EL (cell line): ENCODE data around the gene XRCC6.
"Not testable (repeated sequence)": the region's sequence is repeated elsewhere in the genome, so short reads cannot be mapped to it uniquely, and the experiment has no call there.

Experiments
- DNase-seq: peaks from one replicate; pipeline ENCODE4 v3.0.0-alpha.2; 2016

The XRCC6 gene

GRCh38 chr22:41621099-41621910 is at the start of gene XRCC6:
XRCC6 (plus strand) TSS chr22:41621295; CDS start chr22:41622005, 710 bp downstream.
- DNase-seq, result peak; percentile 100

GRCh38 chr22:41571786-41572185 is 49.3 kb upstream of the XRCC6 start:
- no peak for DNase-seq

- not testable (repeated sequence) for DNase-seq
Observed at GRCh38 chr22:41572305-41572704, 48.8 kb upstream of the XRCC6 start.

- DNase-seq, result no peak
Observed at GRCh38 chr22:41573677-41574076, 47.4 kb upstream of the XRCC6 start.

DNA sequence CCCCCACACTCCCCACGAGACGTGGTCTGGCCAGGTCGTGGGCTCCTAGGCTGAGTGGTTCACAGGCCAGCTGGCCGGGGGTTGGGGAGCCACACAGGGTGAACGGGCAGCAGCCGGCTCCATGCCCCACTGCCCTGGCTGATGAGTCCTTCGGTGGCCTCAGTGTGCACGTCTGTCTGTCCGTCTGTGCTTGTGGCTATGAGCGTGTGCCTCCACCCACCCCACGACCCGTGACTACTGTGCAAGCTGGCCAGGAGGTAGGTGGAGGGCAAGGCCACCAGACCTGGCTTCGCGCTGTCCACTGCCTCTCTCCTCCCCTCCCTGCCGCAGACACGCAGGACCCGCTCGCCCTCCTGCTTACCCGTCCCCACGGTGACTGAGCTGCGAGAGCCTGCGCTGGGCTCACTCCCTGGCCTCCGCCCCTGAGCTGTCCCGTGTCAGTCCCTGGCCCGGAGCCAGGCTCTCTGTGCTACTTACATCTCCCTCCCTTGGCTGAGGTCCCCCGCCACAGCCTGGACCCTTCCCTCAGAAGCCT is 46.2 kb upstream of the XRCC6 start:
- no peak for DNase-seq

- no peak for DNase-seq
Observed at GRCh38 chr22:41575533-41575932, 45.6 kb upstream of the XRCC6 start.

DNA sequence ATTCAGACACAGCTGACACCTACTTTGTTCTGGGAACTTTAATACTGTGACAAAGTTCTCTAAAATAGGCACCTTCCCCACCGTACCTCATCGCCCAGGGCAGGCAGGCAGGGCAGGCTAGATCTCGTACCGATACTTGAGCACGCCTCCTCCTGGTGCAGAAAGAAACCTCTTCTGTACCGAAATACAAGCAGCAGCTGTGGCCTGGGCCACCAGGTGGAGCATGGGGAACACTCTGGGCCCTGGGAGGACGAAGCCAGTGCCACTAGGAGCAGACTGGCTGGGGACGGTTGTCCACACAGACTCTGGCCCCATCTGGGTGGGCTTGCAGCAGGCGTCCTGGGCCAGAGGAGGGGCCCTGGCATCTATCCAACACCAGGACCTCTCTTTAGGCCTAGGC is 44.2 kb upstream of the XRCC6 start:
- DNase-seq, result peak; percentile 39

GRCh38 chr22:41578114-41578513 is 43.0 kb upstream of the XRCC6 start:
- no peak for DNase-seq

DNA sequence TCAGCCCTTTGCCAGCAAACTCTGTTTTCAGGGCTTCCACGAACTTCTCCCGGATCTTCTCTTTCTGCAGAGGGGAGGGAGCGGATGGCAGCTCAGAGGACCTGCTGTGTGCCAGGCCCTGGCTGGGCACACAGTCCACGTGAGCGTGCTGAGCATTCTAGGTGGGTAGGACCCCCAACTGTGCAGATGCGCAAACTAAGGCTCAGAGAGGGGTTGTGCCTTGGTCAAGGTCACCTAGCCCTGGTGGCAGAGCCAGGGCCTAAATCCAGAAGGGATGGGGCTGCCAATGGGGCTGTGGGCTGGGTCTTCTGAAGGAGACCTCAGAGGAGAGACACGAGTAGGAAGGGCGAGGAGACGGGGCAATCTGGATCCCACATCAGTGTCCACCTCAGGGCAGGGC is 42.3 kb upstream of the XRCC6 start:
- no peak for DNase-seq

DNA sequence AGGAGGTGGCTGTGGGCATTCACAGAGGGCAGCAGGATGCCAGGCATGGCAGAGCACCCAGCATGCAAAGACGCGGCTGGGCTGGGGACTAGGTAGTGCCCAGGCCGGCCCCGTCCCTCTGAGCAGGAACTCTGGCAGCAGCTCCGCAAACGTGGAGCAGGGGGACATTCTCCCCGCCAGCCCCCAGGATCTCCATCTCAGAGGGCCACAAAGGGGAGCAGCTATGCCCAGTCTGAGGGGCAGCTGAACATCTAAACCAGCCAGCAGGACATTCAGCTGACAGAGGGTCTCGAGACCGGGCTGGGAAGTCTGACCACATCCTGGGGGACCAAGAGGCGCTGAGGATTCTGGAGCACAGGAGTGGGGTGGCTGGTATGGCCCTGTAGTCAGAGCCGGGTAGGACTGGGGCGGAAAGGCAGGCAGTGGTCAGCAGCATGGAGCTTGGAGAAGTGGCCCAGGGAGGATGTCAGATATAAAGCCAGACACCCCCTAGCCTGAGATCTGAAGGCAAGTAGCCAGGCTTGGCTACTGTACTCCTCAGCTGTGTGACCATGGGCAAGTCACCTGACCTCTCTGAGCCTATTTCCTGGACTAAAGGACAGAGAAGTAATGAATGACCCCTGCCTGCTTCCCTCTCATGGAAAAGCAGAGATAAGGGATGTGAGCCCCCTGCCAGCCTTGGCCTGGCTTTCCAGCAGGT is 41.6 kb upstream of the XRCC6 start:
- DNase-seq, result no peak

GRCh38 chr22:41579997-41580355 is 41.1 kb upstream of the XRCC6 start:
- no peak for DNase-seq

DNA sequence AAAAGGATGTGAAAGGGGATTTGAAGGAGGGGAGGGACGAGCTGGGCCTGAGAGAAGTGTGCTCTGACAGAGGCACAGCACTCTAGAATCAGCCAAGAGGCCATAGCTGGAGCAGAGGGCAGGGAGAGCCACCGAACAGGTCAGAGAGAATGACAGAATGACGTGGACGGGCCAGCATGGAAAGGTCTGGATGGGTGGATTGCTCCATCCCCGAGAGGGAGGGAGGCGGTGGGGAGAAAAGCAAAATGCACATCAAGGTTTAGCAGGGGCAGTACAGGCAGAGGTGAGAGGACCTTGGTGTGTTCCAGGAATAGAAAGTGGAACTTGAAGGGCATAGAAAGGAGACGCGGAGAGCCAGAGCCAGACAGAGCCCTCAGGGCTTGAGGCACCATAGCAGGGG is 38.4 kb upstream of the XRCC6 start:
- DNase-seq, result no peak

DNA sequence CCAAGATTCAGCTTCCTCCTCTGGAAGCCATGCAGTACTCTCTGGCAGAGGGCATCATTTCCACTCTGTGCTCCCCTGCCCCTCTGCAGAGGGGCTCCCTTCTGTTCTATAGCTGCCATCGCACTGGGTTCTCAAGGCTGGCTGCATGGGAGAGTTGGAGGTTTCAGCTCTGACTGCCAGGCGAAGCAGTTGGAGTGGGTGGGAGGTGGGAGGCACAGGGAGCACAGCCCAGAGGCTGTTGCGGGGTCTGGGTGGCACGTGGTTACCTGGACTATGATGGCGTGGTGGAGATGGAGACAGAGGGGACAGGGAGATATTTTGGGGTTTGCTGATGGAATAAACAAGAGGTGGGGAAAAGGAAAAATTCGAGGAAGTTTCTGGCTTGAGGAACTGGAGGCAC is 36.2 kb upstream of the XRCC6 start:
- no peak for DNase-seq

- no peak for DNase-seq
Observed at GRCh38 chr22:41585898-41586297, 35.2 kb upstream of the XRCC6 start.

DNA sequence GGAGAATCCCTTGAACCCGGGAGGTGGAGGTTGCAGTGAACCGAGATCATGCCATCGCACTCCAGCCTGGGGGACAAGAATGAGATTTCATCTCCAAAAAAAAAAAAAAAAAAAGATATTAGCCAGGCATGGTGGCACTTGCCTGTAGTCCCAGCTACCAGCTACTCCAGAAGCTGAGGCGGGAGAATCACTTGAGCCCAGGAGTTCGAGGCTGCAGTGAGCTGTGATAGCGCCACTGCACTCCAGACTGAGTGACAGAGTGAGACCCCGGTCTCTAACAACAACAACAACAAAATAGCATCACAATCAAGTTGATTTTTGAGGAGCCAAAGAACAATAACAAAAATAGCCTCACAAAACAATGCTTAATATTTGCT is 33.8 kb upstream of the XRCC6 start:
- no peak for DNase-seq

DNA sequence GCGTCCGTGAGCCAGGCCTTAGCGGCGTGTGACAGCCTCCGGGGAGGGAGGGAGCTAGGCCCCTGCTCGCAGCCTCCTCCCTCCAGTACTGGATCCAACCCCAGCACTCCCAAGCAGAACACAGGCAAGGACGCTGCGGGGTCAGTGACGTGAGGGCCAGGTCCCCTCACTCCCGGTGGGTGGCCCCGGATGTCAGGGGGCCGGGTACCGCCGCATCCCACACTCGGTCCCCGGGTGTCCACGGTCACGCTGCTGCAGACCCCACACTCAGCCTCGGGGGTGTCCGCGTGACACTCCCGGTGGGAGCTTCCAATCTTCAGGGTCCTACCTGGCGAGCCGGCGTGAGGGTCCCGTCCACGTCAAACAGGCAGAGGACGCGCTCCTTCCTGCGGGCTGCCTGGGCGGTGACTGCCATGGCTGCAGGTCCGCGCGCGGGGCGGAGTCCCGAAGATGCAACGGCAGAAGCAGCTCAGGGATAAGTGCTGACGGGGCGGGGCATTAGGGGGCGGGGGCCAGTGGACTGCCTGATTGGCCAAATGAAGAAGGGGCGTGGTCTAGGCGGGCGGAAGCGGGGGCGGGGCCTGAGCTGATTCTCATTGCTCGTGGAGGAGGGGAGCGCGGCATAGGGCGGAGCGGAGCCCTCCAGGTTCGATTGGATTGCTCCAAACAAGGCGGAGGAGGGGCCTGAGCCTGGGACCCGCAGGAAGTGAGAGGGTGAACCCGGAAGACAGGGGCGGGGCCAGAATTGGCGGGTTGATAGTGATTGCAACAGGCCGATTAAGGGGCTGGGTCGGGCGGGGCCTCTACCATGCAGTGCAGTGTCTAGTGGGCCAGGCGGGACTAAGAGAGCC is 31.5 kb upstream of the XRCC6 start, which contains the start of gene PMM1:
Gene PMM1 (minus strand): TSS at position 450 of the 851 bp plus-strand sequence. CDS start 35 bp downstream, at position 415.
- DNase-seq, result peak; percentile 100

GRCh38 chr22:41593336-41593960 is 27.6 kb upstream of the XRCC6 start:
- not testable (repeated sequence) for DNase-seq

GRCh38 chr22:41595703-41596102 is 25.4 kb upstream of the XRCC6 start:
- no peak for DNase-seq

GRCh38 chr22:41596776-41597634 is 24.1 kb upstream of the XRCC6 start:
- peak; percentile 54 for DNase-seq

DNA sequence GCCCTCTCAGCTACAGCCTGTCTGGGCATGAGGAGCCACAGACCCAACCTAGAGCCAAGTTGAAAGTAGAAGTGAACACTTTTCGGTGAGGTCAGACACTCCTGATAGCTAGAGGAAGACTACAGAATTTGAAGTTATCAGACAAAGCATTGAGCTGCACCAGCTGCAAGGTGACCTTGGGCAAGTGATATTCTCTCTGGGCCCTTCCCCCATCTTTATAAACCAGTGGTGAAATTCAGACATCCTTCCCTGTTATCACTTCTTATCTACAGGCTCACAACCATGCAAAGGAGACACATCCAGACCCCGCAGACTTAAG is 23.5 kb upstream of the XRCC6 start:
- DNase-seq, result no peak

GRCh38 chr22:41598081-41598480 is 23.0 kb upstream of the XRCC6 start:
- peak; percentile 82 for DNase-seq
